ENCODE data around the gene ZFHX3.
A peak's percentile ranks its signal among the peaks of the same experiment; 100 is the strongest.

ZFHX3 gene

GRCh38 chr16:73047536-73048291, at the start of gene ZFHX3:
ZFHX3 (minus strand) TSS chr16:73048128; CDS start chr16:72960145, 87,983 bp downstream.
- peak; percentile 15 for TF ChIP-seq CTCF (IDR thresholded peaks at IDR 0.05; ENCODE audit: low read depth, low read length)
- DNase-seq (ENCODE audit: extremely low read depth, low read depth): no peak

- DNase-seq (ENCODE audit: extremely low read depth, low read depth): no peak
- TF ChIP-seq CTCF (IDR thresholded peaks at IDR 0.05; ENCODE audit: low read depth, low read length): no peak
These were observed 48.6 kb upstream of the ZFHX3 start for GRCh38 chr16:73096510-73096909.

- DNase-seq (ENCODE audit: extremely low read depth, low read depth): no peak
- TF ChIP-seq CTCF (IDR thresholded peaks at IDR 0.05; ENCODE audit: low read depth, low read length): no peak
These were observed 48.0 kb upstream of the ZFHX3 start for GRCh38 chr16:73095885-73096421.

- TF ChIP-seq CTCF (IDR thresholded peaks at IDR 0.05; ENCODE audit: low read depth, low read length): no peak
- DNase-seq (ENCODE audit: extremely low read depth, low read depth): no peak
These were observed 47.4 kb upstream of the ZFHX3 start for GRCh38 chr16:73095142-73095820.

- DNase-seq (ENCODE audit: extremely low read depth, low read depth): no peak
- no peak for TF ChIP-seq CTCF (IDR thresholded peaks at IDR 0.05; ENCODE audit: low read depth, low read length)
These were observed 46.4 kb upstream of the ZFHX3 start for GRCh38 chr16:73094371-73094770.

GRCh38 chr16:73093146-73094144, 45.5 kb upstream of the ZFHX3 start:
- TF ChIP-seq CTCF (IDR thresholded peaks at IDR 0.05; ENCODE audit: low read depth, low read length): no peak

More at GRCh38 chr16:73093146-73094144, 45.5 kb upstream of the ZFHX3 start:
- no peak for DNase-seq (ENCODE audit: extremely low read depth, low read depth)

Measured in AG09319 (cell line).